Measurements from ENCODE around the gene PLB1.

The PLB1 gene

GRCh38 chr2:28640908-28641300 lies 145.0 kb downstream of the PLB1 start:
- in situ Hi-C loops (cut with MboI; ENCODE audit: low sequenced_read_pairs) = no loop called here

DNA sequence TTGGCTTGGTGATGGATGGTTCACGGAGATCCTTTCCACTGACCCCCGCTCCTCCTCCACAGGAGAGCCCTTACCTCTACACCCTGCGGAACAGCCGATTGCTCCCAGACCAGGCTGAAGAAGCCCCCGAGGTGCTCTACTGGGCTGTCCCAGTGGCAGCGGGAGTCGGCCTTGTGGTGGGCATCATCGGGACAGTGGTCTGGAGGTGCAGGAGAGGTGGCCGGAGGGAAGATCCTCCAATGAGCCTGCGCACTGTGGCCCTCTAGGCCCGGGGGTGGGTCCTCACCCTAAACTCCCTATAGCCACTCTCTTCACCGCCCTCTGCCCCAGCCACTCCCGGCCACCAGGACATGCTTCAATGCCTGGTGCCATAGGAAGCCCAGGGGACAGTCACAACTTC lies 146.9 kb downstream of the PLB1 start:
- in situ Hi-C loops (cut with MboI; ENCODE audit: low sequenced_read_pairs) = no loop called here

DNA sequence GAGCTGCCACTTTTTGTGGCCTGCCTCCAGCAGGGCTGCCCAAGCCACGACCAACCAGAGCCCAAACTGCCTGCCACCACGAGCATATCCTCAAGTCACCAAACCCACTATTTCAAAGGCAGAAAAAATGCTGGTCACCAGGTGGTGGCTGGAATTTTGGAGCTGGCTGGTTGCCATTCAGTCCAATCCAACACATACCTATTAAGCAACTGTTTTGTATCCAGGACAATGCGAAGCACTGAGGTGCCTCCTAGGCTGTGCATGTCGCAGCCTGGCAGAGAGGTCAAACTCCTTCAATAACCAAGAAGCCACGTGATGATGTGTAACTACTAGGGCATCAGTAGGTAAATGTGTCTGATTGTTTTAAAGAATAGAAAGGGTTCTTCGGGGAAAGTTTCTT lies 147.5 kb downstream of the PLB1 start:
- in situ Hi-C loops (cut with MboI; ENCODE audit: low sequenced_read_pairs) = no loop called here

DNA sequence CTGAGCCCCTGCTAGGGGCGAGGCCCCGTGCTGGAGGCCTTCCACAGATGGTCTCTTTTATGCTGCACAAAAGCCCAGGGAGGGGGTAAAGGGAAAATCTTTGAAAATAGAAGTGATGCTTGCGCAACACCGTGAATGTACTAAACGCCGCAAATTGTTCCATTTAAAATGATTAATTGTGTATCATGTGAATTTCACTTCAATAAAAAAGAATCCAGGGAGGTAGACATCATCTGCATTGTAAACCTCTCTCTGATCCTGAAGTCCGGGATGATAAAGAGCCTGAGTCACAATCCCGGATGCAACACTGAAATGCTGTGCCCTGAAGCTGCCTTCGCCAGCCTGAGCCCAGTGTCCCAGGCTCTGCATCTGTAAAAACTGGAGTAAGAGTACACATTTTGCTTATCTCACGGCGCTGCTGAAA lies 148.1 kb downstream of the PLB1 start:
- in situ Hi-C loops (cut with MboI; ENCODE audit: low sequenced_read_pairs) = no loop called here

DNA sequence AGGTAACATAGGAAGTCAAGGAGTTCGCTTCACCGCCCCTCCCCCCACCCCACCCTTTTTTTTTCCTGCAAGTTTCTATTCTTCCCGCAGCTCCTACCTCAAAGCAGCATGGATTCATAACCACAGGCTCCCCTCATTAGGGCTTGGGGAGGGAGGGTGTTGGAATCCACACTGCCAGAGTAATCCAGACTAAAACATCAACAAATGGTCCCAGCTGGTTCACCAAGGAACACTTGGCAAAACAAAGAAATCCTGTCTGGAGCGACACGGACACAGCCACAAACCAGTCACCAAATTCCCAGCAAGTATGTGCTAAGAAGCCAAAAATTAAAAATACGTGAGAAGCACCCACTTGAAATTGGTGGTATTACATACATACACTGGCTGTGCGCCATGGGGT lies 148.9 kb downstream of the PLB1 start:
- in situ Hi-C loops (cut with MboI; ENCODE audit: low sequenced_read_pairs) = no loop called here

DNA sequence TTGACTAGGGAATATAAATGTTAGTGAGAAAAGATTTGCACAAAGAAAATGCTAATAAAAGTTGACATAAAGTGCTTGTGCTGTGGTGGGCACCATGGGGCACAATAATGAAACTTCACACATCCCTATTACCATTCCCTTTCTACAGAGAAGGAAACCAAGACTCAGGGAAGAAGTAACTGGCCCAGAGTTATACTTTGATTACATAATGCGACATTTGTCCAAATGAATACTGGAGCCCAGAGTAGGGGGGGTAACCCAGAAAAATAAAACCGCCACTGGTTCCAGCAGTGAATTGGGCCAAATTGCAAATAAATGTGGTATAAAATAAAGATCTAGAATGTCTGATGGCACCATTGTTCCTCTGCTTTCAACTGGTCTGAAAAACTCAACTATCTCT lies 149.7 kb downstream of the PLB1 start:
- in situ Hi-C loops (cut with MboI; ENCODE audit: low sequenced_read_pairs) = no loop called here

DNA sequence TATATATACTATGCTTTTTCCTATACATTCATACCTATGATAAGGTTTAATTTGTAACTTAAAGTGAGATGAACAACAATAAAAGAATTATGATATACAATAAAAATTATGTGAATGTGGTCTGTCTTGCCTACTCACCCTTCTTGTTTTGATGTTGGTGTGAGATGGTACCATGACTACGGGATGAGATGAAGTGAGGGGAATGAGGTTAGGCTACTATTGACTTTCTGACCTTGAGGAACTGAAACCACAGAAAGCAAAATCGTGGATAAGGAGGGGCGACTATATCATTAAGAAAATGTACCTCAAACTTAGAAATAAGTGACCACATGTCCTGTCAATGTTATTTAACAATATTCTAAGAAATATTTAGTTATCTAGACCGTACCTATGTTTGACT lies 151.8 kb downstream of the PLB1 start:
- in situ Hi-C loops (cut with MboI; ENCODE audit: low sequenced_read_pairs) = no loop called here

DNA sequence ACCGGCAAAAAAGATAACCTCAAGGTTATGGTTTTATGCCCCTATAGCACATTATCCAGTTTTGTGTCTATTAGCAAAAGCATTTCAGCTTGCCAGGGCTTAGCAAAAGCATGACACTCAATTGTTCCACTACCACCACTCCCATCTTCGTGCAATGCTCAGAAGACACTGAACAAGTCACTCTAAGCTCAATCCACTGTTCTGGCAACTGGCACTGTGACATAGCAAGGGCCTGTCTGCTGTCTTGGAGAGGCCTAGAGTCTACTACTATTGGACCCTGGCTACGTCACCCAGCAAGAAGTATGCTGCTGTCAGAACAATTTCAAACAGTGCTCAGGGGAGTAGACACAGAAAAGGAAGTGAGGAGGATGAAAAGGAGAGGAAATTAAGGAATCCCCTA lies 152.3 kb downstream of the PLB1 start:
- in situ Hi-C loops (cut with MboI; ENCODE audit: low sequenced_read_pairs) = no loop called here

- in situ Hi-C loops (cut with MboI; ENCODE audit: low sequenced_read_pairs) = no loop called here
These were observed 153.0 kb downstream of the PLB1 start for GRCh38 chr2:28648671-28649395.

DNA sequence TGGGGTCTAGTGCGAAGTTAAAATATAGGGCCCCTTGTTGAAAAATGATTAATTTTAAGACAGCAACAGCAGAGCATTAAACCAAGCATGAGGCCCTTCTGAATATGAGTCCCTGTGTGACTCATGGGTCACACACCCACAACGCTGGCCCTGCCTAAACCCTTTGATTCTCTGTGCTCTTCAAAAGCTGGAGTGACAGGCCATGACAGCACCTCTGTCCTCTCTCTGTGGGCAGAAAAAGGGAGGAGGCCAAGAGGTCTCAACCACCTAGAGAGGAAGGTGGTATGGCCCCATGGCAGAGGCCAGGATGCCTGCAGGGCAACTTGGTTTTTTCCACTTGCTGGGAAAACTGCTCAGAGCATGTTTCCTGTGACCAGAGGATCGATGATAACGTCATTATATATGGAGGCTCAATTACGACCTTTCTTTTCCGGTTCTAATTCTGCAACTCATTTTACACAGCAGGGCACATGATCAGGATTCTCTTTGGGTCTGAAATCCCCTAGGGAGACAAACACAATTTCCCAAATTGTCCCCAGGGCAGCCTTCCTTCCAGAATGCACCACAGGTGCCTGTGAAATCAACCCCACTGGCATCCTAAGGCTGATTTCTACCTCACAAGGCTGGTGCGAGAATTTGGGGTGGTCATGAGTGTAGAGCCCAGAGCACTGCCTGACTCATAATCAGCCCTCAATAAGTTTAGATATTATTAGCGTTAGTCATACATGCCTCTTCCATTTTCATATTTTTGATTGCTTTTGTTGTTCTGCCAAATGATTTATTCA lies 153.8 kb downstream of the PLB1 start:
- in situ Hi-C loops (cut with MboI; ENCODE audit: low sequenced_read_pairs) = no loop called here

DNA sequence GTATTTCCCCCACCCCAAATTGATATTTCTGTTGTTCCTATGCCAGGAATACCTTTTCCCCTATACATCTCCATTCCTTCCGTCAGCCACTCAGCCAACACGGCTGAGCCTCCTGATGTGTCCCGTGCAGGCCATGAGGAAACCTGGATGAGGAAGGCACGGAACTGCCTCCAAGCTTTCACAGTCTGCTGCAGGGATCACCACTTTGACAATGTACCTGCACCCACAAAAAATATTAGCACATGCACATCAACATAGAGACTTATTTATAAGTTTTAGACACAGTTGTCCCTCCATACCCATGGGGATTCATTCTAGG lies 154.4 kb downstream of the PLB1 start:
- in situ Hi-C loops (cut with MboI; ENCODE audit: low sequenced_read_pairs) = no loop called here

DNA sequence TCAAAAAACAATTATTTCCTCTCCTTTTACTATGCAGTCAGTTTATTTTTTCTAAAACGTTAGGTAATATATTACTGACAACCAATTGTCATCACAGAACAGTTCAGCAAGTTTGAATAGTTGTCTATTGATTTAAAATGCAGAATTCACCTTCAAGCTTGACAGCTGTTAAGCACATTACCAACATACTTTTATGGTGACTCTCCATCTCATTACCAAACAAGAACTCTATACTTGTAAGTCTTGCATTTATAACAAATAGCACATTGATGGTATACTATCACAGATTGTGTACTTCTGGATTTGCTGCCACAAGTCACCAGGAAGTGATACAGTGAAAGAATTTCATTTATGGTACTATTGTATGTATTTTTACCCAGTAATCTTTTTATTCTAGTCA lies 156.4 kb downstream of the PLB1 start:
- in situ Hi-C loops (cut with MboI; ENCODE audit: low sequenced_read_pairs) = no loop called here

- in situ Hi-C loops (cut with MboI; ENCODE audit: low sequenced_read_pairs) = no loop called here
These were observed 158.2 kb downstream of the PLB1 start for GRCh38 chr2:28653892-28654662.

DNA sequence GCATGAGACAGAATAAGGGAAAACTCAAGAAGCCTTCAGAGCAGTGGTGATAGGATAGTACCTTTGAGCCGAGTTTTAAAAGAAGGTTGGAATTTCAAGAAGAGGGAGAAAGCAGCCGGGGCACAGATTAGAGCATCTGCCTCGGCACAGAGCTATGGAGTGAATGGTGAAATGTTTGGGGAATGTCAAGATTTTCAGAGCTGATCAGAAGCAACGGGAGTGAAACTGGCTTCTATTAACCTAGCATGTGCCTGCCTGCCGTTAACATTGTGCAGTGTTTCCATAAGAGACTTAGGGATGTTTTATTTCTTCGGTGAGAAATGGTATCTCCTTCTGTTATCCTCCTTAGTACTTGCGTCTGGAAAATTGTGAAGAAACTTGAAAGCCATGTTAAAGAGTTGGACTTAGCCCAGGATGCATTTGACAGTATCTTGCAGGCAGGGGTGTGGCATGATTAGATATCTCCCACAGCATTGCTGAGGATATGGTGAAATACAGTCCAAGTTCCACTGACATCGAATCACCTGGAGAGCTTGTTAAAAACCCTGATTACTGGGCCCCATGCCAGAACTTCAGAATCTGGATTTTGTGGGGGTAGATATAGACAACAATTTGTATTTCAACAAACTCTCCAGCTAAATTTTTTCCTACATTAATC lies 158.9 kb downstream of the PLB1 start:
- in situ Hi-C loops (cut with MboI; ENCODE audit: low sequenced_read_pairs) = no loop called here

DNA sequence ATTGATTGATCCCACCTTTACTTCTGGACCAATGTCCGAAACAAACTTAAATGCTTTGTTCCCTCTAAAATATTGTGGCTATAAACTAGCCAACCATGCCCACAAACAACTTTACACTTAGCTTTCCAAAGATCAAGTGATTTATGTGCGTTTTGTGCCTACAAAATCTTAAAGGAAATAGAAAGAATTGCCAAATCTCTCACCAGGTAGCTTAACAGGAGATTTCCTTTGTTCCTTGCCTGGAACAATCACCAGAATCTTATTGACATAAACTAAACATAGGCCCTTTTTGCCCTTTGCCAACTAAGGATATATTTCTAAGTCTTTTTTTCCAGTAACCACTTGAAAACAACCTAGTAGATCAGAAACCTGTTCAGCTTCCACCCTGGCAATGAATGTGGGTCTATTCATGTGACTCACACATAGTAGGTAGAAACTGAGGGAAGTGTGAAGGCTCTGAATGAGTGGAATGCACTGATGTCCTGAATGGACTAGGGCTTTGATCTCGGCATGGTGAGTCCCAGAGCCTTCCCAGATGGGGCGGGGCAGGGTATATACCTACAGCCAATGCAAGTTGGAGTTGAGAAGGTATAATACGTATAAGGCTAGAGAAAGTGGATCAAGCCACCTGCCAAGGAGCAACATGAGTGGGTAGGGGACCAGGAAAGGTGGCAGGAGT lies 161.2 kb downstream of the PLB1 start:
- in situ Hi-C loops (cut with MboI; ENCODE audit: low sequenced_read_pairs) = no loop called here

GRCh38 chr2:28658369-28658768 lies 162.5 kb downstream of the PLB1 start:
- in situ Hi-C loops (cut with MboI; ENCODE audit: low sequenced_read_pairs) = no loop called here

GRCh38 chr2:28659127-28659526 lies 163.3 kb downstream of the PLB1 start:
- in situ Hi-C loops (cut with MboI; ENCODE audit: low sequenced_read_pairs) = no loop called here

DNA sequence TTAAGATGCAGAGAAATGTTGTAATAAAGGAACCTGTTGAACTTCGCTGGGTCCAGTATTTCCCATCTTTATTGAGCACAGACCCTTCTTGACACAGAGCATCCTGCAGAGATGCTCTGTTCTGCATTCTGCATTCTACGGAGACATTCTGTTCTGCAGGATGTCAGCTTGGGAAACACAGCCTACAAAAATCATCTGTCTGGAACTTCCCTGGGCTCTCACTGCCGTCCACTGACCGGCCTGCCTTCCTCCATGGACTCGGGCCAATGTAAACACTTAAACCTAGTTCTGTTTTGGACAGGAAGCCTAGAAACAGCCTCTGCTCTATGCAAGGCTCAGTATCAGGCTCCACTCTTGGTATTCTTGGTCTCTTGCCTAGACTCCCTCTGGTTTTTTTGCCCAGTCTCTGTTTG lies 165.7 kb downstream of the PLB1 start:
- in situ Hi-C loops (cut with MboI; ENCODE audit: low sequenced_read_pairs) = no loop called here

DNA sequence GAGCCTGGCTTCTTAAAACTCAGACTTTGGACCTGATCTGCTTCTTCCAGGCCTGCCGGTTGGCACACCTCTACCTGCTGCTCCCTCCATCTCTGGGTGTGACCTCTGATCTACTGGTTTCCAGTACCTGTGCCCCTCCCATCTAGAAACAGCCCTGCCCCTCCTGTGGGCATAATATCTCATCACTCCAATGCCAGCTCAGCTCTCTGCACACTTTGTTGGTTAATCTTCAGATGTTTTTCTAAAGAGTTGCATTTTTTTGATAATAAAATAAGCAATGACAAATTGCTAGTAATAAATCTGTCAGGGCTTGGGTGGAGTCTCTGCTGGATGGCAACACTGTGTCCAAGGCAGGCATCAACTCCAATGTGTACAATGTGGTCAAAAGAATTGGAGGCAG lies 166.2 kb downstream of the PLB1 start:
- in situ Hi-C loops (cut with MboI; ENCODE audit: low sequenced_read_pairs) = no loop called here

- in situ Hi-C loops (cut with MboI; ENCODE audit: low sequenced_read_pairs) = no loop called here
These were observed 166.8 kb downstream of the PLB1 start for GRCh38 chr2:28662468-28663181.
